IPS-NIHi7 (cell line): ENCODE results near the gene CEP43.

Source experiments
- DNase-seq: peaks from one replicate; pipeline ENCODE4 v3.0.0; 2012; ENCODE audit warnings: mixed read lengths; ENCODE audit errors: extremely low spot score

The CEP43 gene

GRCh38 chr6:167013067-167013466 is 13.9 kb downstream of the CEP43 start:
- DNase-seq = no peak

GRCh38 chr6:167013946-167014345 is 14.7 kb downstream of the CEP43 start:
- DNase-seq = no peak

GRCh38 chr6:167015302-167015701 is 16.1 kb downstream of the CEP43 start:
- no peak for DNase-seq

GRCh38 chr6:167020206-167020605 is 21.0 kb downstream of the CEP43 start:
- no peak for DNase-seq

- DNase-seq = no peak
These were observed 28.1 kb downstream of the CEP43 start for GRCh38 chr6:167027308-167027707.

- DNase-seq = no peak
These were observed 28.6 kb downstream of the CEP43 start for GRCh38 chr6:167027772-167028171.

- DNase-seq = no peak
These were observed 31.2 kb downstream of the CEP43 start for GRCh38 chr6:167030222-167031072.

GRCh38 chr6:167031082-167031709 is 32.0 kb downstream of the CEP43 start:
- no peak for DNase-seq

- no peak for DNase-seq
These were observed 34.9 kb downstream of the CEP43 start for GRCh38 chr6:167034056-167034455.

- no peak for DNase-seq
These were observed 38.6 kb downstream of the CEP43 start for GRCh38 chr6:167037762-167038161.

- no peak for DNase-seq
These were observed 45.5 kb downstream of the CEP43 start for GRCh38 chr6:167044696-167045095.

- peak; percentile 36 for DNase-seq
These were observed 46.8 kb downstream of the CEP43 start for GRCh38 chr6:167045828-167046580.

GRCh38 chr6:167046861-167047495 is 47.8 kb downstream of the CEP43 start:
- DNase-seq = peak; percentile 46

GRCh38 chr6:167047554-167047953 is 48.4 kb downstream of the CEP43 start:
- no peak for DNase-seq
